Suprapubic skin (tissue), 4 donors: ENCODE results near the gene ARHGAP6. TPM values are rescaled to one million over a fixed set of nuclear protein-coding genes. Genes with fewer than 3 reads are reported as not detected.

ENCODE experiments used
- DNase-seq, 2 donors: peaks; one replicate each; pipeline ENCODE4 v3.0.0-alpha.2; 2019; ENCODE audit warnings: low spot score in 2 of 2
- H3K27ac ChIP-seq: fragments of 200-600 bp; sonication (generic); one replicate; pipeline ENCODE4 v1.5.1; 2019
- H3K27me3 ChIP-seq: fragments of 200-600 bp; sonication (generic); one replicate; pipeline ENCODE4 v1.5.1; 2019
- H3K36me3 ChIP-seq: fragments of 200-600 bp; sonication (generic); one replicate; pipeline ENCODE4 v1.5.1; 2019
- H3K4me1 ChIP-seq: fragments of 200-600 bp; sonication (generic); one replicate; pipeline ENCODE4 v1.5.1; 2019
- H3K4me3 ChIP-seq: fragments of 200-600 bp; sonication (generic); one replicate; pipeline ENCODE4 v1.5.1; 2019; ENCODE audit warnings: mild to moderate bottlenecking
- H3K9me3 ChIP-seq: fragments of 200-600 bp; sonication (generic); one replicate; pipeline ENCODE4 v1.5.1; 2019
- EP300 ChIP-seq: sonication (generic); formaldehyde crosslinking; IDR thresholded peaks from one replicate; pipeline ENCODE4 v1.6.1; 2017; ENCODE audit warnings: antibody characterized with exemption
- POLR2A ChIP-seq, 2 donors: fragments of 450-650 bp; IDR thresholded peaks; one replicate each; pipeline ENCODE4 v1.6.1; 2017; ENCODE audit warnings: antibody characterized with exemption in 2 of 2, mild to moderate bottlenecking in 2 of 2, moderate library complexity in 2 of 2
- POLR2AphosphoS5 ChIP-seq, 3 donors: sonication (generic); formaldehyde crosslinking; IDR thresholded peaks; one replicate each; pipeline ENCODE4 v1.6.1; 2017; ENCODE audit warnings: antibody characterized with exemption in 3 of 3
- WGBS: methylation state at CpG from one replicate; pipeline ENCODE4 v1.1.5; 2018; 5-methylcytosine and 5-hydroxymethylcytosine counted together
- total RNA-seq, 4 donors: library from RNA; depleted of rRNA; stranded (reverse); fragments of >200 nt; gene quantifications; one replicate each; pipeline ENCODE4 v1.1.0, GENCODE V29; 2016
- TF ChIP-seq, protein P1 (sequence below), 2 donors: fragments of 200-600 bp in 1 of 2; fragments of 450-650 bp in 1 of 2; sonication (generic) in 1 of 2; IDR thresholded peaks; one replicate each; pipeline ENCODE4 v1.5.1; 2016 to 2019; ENCODE audit warnings: antibody characterized with exemption in 2 of 2, mild to moderate bottlenecking in 1 of 2, moderate library complexity in 1 of 2

The ARHGAP6 gene
- total RNA-seq, 4 donors from 2014 or later, result 1.6 to 6.7 (median 3.1) TPM

DNA sequence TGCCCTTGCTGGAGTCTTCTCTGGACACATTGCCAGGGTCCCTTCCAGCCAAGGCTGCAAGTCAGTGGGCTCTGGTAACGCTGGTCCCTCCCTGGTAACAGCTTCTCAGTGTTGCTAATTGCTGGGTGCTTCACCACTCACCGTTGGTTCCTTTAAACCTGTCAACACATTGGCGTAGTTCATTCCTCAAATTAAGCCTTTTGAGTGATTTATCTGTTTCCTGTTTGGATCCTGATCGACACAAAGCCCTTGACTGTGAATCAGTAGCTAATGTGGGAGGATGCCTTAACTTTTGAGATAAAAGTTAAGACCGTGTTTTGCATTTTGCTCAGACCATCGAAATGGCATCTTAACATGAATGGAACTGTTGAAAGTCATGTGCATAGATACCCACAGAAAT lies 246.6 kb downstream of the ARHGAP6 start:
- H3K27me3 ChIP-seq, result no peaks in the 10 kb centered on the region
- no peak overlapping the region for H3K27ac ChIP-seq
- no peaks in the 10 kb centered on the region for H3K36me3 ChIP-seq
- TF ChIP-seq EP300 (no peak), POLR2AphosphoS5 (IDR thresholded peaks at IDR 0.05) (no peak), POLR2A (IDR thresholded peaks at IDR 0.05) (no peak)
- TF ChIP-seq, protein P1, sequence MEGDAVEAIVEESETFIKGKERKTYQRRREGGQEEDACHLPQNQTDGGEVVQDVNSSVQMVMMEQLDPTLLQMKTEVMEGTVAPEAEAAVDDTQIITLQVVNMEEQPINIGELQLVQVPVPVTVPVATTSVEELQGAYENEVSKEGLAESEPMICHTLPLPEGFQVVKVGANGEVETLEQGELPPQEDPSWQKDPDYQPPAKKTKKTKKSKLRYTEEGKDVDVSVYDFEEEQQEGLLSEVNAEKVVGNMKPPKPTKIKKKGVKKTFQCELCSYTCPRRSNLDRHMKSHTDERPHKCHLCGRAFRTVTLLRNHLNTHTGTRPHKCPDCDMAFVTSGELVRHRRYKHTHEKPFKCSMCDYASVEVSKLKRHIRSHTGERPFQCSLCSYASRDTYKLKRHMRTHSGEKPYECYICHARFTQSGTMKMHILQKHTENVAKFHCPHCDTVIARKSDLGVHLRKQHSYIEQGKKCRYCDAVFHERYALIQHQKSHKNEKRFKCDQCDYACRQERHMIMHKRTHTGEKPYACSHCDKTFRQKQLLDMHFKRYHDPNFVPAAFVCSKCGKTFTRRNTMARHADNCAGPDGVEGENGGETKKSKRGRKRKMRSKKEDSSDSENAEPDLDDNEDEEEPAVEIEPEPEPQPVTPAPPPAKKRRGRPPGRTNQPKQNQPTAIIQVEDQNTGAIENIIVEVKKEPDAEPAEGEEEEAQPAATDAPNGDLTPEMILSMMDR (IDR thresholded peaks at IDR 0.05), result no peak
- peaks cover 4% of the 10 kb centered on the region for H3K4me1 ChIP-seq
- no peak for DNase-seq
- no peaks in the 10 kb centered on the region for H3K9me3 ChIP-seq
- WGBS, result 60% methylated on average over 6 of the region's 6 CpGs
- no peak overlapping the region for H3K4me3 ChIP-seq

DNA sequence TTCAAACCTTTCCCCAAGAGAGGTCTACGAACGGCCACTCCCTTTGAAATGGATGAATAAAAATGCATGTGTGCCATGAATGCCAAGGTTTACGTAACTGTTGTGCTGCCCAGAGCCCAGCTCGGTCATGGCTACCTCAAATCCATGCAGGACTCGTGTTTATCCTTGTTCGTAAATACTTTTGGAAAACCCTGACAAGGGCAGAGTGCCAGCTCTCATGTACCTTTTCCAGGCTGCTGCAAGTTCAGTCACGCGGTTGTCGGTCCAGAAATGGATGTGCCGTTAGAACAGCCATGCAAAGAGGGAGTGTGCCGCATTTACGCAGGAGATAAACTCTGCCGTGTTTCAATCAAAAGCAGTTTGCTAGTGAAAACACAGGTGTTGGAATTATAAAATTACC lies 249.1 kb downstream of the ARHGAP6 start:
- H3K9me3 ChIP-seq, result no peaks in the 10 kb centered on the region
- DNase-seq, result no peak
- no peak overlapping the region for H3K27ac ChIP-seq
- 63% methylated on average over 13 of the region's 13 CpGs for WGBS
- TF ChIP-seq EP300, result no peak
- no peak for TF ChIP-seq POLR2AphosphoS5 (IDR thresholded peaks at IDR 0.05)
- TF ChIP-seq, protein P1 (IDR thresholded peaks at IDR 0.05), result no peak
- no peak for TF ChIP-seq POLR2A (IDR thresholded peaks at IDR 0.05)
- no peaks in the 10 kb centered on the region for H3K4me1 ChIP-seq
- no peaks in the 10 kb centered on the region for H3K27me3 ChIP-seq
- H3K36me3 ChIP-seq, result no peaks in the 10 kb centered on the region
- no peak overlapping the region for H3K4me3 ChIP-seq

DNA sequence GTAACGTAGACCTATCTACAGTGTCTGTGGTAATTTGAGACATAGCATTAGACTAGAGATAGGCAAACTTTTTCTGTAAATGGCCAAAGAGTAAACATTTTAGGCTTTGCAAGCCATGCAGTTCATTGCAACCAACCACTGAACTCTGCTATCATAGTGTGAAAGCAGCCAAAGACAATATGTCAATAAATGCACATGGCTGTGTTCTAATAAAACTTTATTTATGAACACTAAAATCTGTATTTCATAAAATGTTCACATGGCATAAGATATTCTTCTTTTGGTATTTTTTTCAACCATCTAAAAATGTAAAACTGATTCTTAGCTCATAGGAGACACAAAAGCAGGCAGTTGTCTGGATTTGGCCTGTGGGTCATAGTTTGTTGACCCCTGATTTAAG lies 251.6 kb downstream of the ARHGAP6 start:
- Histone ChIP-seq H3K27me3 (no peaks in the 10 kb centered on the region), H3K4me1 (no peaks in the 10 kb centered on the region), H3K36me3 (no peaks in the 10 kb centered on the region), H3K27ac (no peak overlapping the region), H3K9me3 (no peaks in the 10 kb centered on the region), H3K4me3 (no peak overlapping the region)
- WGBS, result 90% methylated on average over 1 of the region's 1 CpG
- TF ChIP-seq EP300 (no peak), POLR2AphosphoS5 (IDR thresholded peaks at IDR 0.05) (no peak), POLR2A (IDR thresholded peaks at IDR 0.05) (no peak)
- TF ChIP-seq, protein P1 (IDR thresholded peaks at IDR 0.05), result no peak
- DNase-seq, result no peak

DNA sequence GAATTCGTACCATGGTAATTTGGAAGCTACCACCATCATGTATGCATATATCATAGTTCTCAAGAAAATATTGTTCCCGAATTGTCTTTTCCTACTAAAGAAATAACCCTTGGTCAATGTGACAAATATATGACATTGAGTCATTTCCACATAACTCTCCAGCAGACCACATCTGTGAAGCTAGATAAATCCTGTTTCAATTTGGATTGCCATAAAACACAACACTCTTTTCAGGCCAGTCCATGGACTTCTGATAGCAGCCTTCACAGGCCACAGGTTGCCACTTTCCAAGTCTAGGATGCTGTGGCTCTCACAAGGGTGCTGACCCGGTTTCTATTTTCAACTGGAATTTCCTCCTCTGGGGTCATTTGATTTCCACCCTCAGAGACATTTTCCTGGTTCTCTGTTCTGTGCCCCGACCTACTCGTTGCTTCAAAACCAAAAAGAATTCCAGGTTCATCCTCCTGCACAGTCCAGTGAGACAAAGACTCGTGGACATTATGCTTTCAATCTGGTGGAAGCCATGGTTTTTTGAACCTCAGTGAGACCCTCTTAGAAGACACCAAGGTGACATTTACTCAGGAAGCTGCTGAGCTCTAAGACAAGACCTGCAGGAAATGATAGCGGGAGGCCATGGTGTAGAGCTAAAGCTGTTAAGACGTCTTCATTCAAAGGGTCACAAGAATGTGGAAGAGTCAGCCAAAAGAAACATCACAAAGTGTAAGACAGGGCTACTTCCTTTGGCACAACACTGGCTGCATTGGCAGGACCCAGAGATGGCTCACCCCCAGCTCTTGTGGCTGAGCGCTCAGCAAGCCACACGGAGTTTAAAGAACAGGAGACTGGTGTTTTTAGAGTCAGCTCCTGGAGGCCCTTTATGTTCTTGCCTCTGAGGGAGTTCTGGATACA lies 252.8 kb downstream of the ARHGAP6 start:
- Histone ChIP-seq H3K36me3 (no peaks in the 10 kb centered on the region), H3K27me3 (no peaks in the 10 kb centered on the region), H3K27ac (no peak overlapping the region), H3K9me3 (no peaks in the 10 kb centered on the region), H3K4me3 (no peak overlapping the region), H3K4me1 (no peaks in the 10 kb centered on the region)
- DNase-seq, result no peak
- WGBS, result 65% methylated on average over 10 of the region's 10 CpGs
- TF ChIP-seq, protein P1 (IDR thresholded peaks at IDR 0.05), result no peak
- no peak for TF ChIP-seq POLR2A (IDR thresholded peaks at IDR 0.05)
- no peak for TF ChIP-seq POLR2AphosphoS5 (IDR thresholded peaks at IDR 0.05)
- TF ChIP-seq EP300, result no peak

DNA sequence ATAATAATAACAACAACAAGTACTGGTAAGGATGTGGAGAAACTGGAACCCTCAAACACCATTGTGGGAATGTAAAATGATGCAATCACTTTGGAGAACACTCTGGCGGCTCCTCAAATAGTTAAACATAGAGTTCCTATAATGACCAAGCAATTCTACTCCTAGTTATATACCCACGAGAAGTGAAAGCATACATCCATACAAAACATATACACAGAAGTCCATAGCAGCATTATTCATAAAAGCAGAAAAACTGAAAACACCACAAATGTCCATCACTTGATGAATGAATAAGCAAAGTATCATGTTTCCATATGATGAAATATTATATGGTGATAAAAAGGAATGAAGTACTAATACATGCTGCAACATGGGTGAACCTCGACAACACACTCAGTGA lies 255.8 kb downstream of the ARHGAP6 start:
- Histone ChIP-seq H3K27ac (no peak overlapping the region), H3K4me3 (no peak overlapping the region), H3K4me1 (no peaks in the 10 kb centered on the region), H3K9me3 (no peaks in the 10 kb centered on the region), H3K36me3 (no peaks in the 10 kb centered on the region), H3K27me3 (no peaks in the 10 kb centered on the region)
- no peak for TF ChIP-seq EP300
- TF ChIP-seq POLR2AphosphoS5 (IDR thresholded peaks at IDR 0.05), result no peak
- TF ChIP-seq, protein P1 (IDR thresholded peaks at IDR 0.05), result no peak
- TF ChIP-seq POLR2A (IDR thresholded peaks at IDR 0.05), result no peak
- DNase-seq, result no peak
- 79% methylated on average over 3 of the region's 3 CpGs for WGBS
